ENCODE measurements around the gene PILRB. TPM values are rescaled to one million over a fixed set of nuclear protein-coding genes. Genes with fewer than 3 reads are reported as not detected.
"Not testable (repeated sequence)": the region's sequence is repeated elsewhere in the genome, so short reads cannot be mapped to it uniquely, and the experiment has no call there.

Gene PILRB
- total RNA-seq, 1 experiment from 2014 or later = 60.2 TPM

DNA sequence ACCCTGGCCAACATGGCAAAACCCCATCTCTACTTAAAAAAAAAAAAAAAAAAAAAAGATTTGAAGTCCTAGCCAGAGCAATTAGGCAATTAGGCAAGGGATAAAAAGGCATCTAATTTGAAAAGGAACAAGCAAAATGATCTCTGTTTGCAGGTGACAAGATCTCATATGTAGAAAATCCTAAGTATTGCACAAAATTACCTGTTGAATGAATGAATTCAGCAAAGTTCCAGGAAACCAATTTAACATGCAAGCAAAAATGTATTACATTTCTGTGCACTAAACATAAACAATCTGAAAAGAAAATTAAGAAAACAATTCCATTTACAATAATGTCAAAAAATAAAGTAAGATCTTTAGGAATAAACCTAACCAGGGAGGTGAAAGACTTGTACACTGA lies 5.2 kb downstream of the PILRB start:
- Histone ChIP-seq H3K4me3 (replicated peaks in 1 of 2; ENCODE audit: low read depth in 1 of 2, low read length in 2 of 2) (no peak overlapping the region), H3K36me3 (ENCODE audit: control insufficient read depth in 1 of 2, insufficient read depth in 2 of 2, low read length in 2 of 2) (peaks cover 23 to 37% of the 10 kb centered on the region in 2 experiments), H3K27me3 (ENCODE audit: insufficient read depth, low read length) (no peaks in the 10 kb centered on the region), H3K4me1 (ENCODE audit: control insufficient read depth in 1 of 2, insufficient read depth in 2 of 2, low read length in 2 of 2) (no peaks in the 10 kb centered on the region), H4K20me1 (ENCODE audit: insufficient read depth) (no peaks in the 10 kb centered on the region), H3K9me3 (ENCODE audit: control insufficient read depth in 1 of 2, insufficient read depth in 1 of 2, low read depth in 1 of 2, low read length in 2 of 2) (no peaks in the 10 kb centered on the region), H3K9ac (ENCODE audit: low read length) (no peak overlapping the region), H3K9me2 (ENCODE audit: insufficient read depth) (no peaks in the 10 kb centered on the region), H3K27ac (ENCODE audit: low read depth, low read length) (no peak overlapping the region), H2AFZ (ENCODE audit: low read depth, low read length, poor library complexity, severe bottlenecking) (no peak overlapping the region), H3K4me2 (ENCODE audit: low read length) (no peak overlapping the region), H3K79me2 (ENCODE audit: insufficient read depth, low read length) (no peaks in the 10 kb centered on the region)
- ChIA-PET CTCF (no interaction called here), RAD21 (ENCODE audit: low non-redundant PET in 1 of 2, low total read pairs in 2 of 2, uncharacterized antibody in 2 of 2, unreplicated experiment in 2 of 2) (no interaction called here), POLR2A (no interaction called here)
- intact Hi-C loops (cut with micrococcal nuclease) = no loop called here
- no TSS peak for BruUV-seq (replicated peaks)
- TF ChIP-seq EZH2phosphoT487 (IDR thresholded peaks at IDR 0.05; ENCODE audit: borderline replicate concordance) (no peak), POLR2A (IDR thresholded peaks at IDR 0.05; ENCODE audit: borderline replicate concordance, extremely low read depth, insufficient read depth, insufficient read length) (no peak), ZNF274 (IDR thresholded peaks at IDR 0.05; ENCODE audit: low read depth, low read length) (no peak)
- no peak for DNase-seq (ENCODE audit: low read depth, low spot score)
- ATAC-seq = no peak

DNA sequence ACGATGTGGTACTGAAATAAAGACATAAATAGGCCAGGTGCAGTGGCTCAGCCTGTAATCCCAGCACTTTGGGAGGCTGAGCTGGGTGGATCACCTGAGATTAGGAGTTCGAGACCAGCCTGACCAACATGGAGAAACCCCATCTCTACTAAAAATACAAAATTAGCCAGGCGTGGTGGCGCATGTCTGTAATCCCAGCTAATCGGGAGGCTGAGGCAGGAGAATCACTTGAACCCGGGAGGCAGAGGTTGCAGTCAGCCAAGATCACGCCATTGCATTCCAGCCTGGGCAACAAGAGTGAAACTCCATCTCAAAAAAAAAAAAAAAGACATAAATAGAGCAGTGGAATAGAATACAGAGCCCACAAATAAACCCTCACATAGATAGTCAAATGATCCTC lies 5.9 kb downstream of the PILRB start:
- H3K4me2 ChIP-seq (ENCODE audit: low read length); POLR2A ChIA-PET; H3K9me3 ChIP-seq (ENCODE audit: control insufficient read depth in 1 of 2, insufficient read depth in 1 of 2, low read depth in 1 of 2, low read length in 2 of 2); ATAC-seq; CTCF ChIA-PET; H3K79me2 ChIP-seq (ENCODE audit: insufficient read depth, low read length); BruUV-seq (replicated peaks); DNase-seq (ENCODE audit: low read depth, low spot score); H3K4me1 ChIP-seq (ENCODE audit: control insufficient read depth in 1 of 2, insufficient read depth in 2 of 2, low read length in 2 of 2); RAD21 ChIA-PET (ENCODE audit: low non-redundant PET in 1 of 2, low total read pairs in 2 of 2, uncharacterized antibody in 2 of 2, unreplicated experiment in 2 of 2); H3K27ac ChIP-seq (ENCODE audit: low read depth, low read length); H3K4me3 ChIP-seq (replicated peaks in 1 of 2; ENCODE audit: low read depth in 1 of 2, low read length in 2 of 2); H3K9ac ChIP-seq (ENCODE audit: low read length); H4K20me1 ChIP-seq (ENCODE audit: insufficient read depth); intact Hi-C loops (cut with micrococcal nuclease); H3K27me3 ChIP-seq (ENCODE audit: insufficient read depth, low read length); H3K9me2 ChIP-seq (ENCODE audit: insufficient read depth); H2AFZ ChIP-seq (ENCODE audit: low read depth, low read length, poor library complexity, severe bottlenecking): not testable (repeated sequence)
- H3K36me3 ChIP-seq (ENCODE audit: control insufficient read depth in 1 of 2, insufficient read depth in 2 of 2, low read length in 2 of 2) = peaks cover 23 to 33% of the 10 kb centered on the region in 2 experiments

DNA sequence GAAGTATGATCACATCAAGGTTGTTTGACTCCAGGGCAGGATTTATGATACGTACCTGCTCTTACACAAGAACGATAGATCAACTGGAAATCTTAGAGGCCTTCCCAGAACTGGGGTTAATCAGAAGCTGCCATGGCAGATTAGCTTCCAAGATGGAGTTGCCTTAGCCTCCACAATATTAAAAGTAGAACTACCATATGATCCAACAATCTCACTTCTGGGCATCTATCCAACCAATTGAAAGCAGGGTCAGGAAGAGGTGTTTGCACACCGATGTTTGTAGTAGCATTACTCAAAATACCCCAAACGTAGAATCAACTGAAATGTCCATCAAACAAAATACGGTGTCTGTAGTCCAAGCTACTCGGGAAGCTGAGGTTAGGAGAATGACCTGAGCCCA lies 6.6 kb downstream of the PILRB start:
- no peak for DNase-seq (ENCODE audit: low read depth, low spot score)
- intact Hi-C loops (cut with micrococcal nuclease) = no loop called here
- RAD21 ChIA-PET (ENCODE audit: low non-redundant PET in 1 of 2, low total read pairs in 2 of 2, uncharacterized antibody in 2 of 2, unreplicated experiment in 2 of 2) = no interaction called here

DNA sequence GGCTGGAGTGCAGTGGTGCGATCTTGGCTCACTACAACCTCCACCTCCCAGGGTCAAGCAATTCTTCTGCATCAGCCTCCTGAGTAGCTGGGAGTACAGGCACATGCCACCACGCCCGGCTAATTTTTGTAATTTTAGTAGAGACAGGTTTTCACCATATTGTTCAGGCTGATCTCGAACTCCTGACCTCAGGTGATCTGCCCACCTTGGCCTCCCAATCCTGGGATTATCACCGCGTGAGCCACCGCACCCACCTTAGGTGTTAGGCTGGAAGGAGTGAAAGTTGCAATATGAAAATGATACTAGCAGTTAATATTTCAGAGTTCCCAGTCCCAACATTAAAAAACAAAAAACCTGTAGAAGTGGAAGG lies 8.1 kb downstream of the PILRB start:
- H3K4me3 ChIP-seq (replicated peaks in 1 of 2; ENCODE audit: low read depth in 1 of 2, low read length in 2 of 2); H4K20me1 ChIP-seq (ENCODE audit: insufficient read depth); ATAC-seq; DNase-seq (ENCODE audit: low read depth, low spot score); H3K4me1 ChIP-seq (ENCODE audit: control insufficient read depth in 1 of 2, insufficient read depth in 2 of 2, low read length in 2 of 2); CTCF ChIA-PET; H3K9me3 ChIP-seq (ENCODE audit: control insufficient read depth in 1 of 2, insufficient read depth in 1 of 2, low read depth in 1 of 2, low read length in 2 of 2); H3K79me2 ChIP-seq (ENCODE audit: insufficient read depth, low read length); H3K27ac ChIP-seq (ENCODE audit: low read depth, low read length); H3K9ac ChIP-seq (ENCODE audit: low read length); intact Hi-C loops (cut with micrococcal nuclease); H3K4me2 ChIP-seq (ENCODE audit: low read length); POLR2A ChIA-PET; H3K27me3 ChIP-seq (ENCODE audit: insufficient read depth, low read length); BruUV-seq (replicated peaks); H3K9me2 ChIP-seq (ENCODE audit: insufficient read depth); H2AFZ ChIP-seq (ENCODE audit: low read depth, low read length, poor library complexity, severe bottlenecking): not testable (repeated sequence)
- RAD21 ChIA-PET (ENCODE audit: low non-redundant PET in 1 of 2, low total read pairs in 2 of 2, uncharacterized antibody in 2 of 2, unreplicated experiment in 2 of 2) = interaction anchor here in 1 of 2 experiments (0.6 kb wide), 1 partner anchor 198 kb away, joined by 3 read pairs; no protein-coding TSS in a partner anchor
- H3K36me3 ChIP-seq (ENCODE audit: control insufficient read depth in 1 of 2, insufficient read depth in 2 of 2, low read length in 2 of 2) = peaks cover 8 to 19% of the 10 kb centered on the region in 2 experiments; a peak in 2 of 4 replicates

More for the DNA sequence above, 6.6 kb downstream of the PILRB start:
- POLR2A ChIA-PET = no interaction called here
- BruUV-seq (replicated peaks) = no TSS peak
- Histone ChIP-seq H3K27ac (ENCODE audit: low read depth, low read length) (no peak overlapping the region), H3K4me1 (ENCODE audit: control insufficient read depth in 1 of 2, insufficient read depth in 2 of 2, low read length in 2 of 2) (no peaks in the 10 kb centered on the region), H3K79me2 (ENCODE audit: insufficient read depth, low read length) (no peaks in the 10 kb centered on the region), H3K9ac (ENCODE audit: low read length) (no peak overlapping the region), H3K4me3 (replicated peaks in 1 of 2; ENCODE audit: low read depth in 1 of 2, low read length in 2 of 2) (no peak overlapping the region), H3K27me3 (ENCODE audit: insufficient read depth, low read length) (no peaks in the 10 kb centered on the region), H3K4me2 (ENCODE audit: low read length) (no peak overlapping the region), H2AFZ (ENCODE audit: low read depth, low read length, poor library complexity, severe bottlenecking) (no peak overlapping the region), H3K9me2 (ENCODE audit: insufficient read depth) (no peaks in the 10 kb centered on the region), H4K20me1 (ENCODE audit: insufficient read depth) (no peaks in the 10 kb centered on the region), H3K36me3 (ENCODE audit: control insufficient read depth in 1 of 2, insufficient read depth in 2 of 2, low read length in 2 of 2) (peaks cover 17 to 26% of the 10 kb centered on the region in 2 experiments), H3K9me3 (ENCODE audit: control insufficient read depth in 1 of 2, insufficient read depth in 1 of 2, low read depth in 1 of 2, low read length in 2 of 2) (no peaks in the 10 kb centered on the region)
- no peak for ATAC-seq
- TF ChIP-seq POLR2AphosphoS5 (IDR thresholded peaks at IDR 0.05; ENCODE audit: low read depth, low read length) (0 out of 2 replicates have a peak, but pooled peaks have one; percentile 28), YY1 (IDR thresholded peaks at IDR 0.05; ENCODE audit: extremely low read depth, insufficient replicate concordance, low read depth, low read length) (no peak)
- CTCF ChIA-PET = no interaction called here
